ENCODE data around the gene DNAJC18.
A peak's percentile ranks its signal among the peaks of the same experiment; 100 is the strongest.

DNAJC18 gene

GRCh38 chr5:139460455-139460854 is 21.1 kb upstream of the DNAJC18 start:
- no peak for DNase-seq

- no peak for DNase-seq
Observed at GRCh38 chr5:139459451-139459934, 20.2 kb upstream of the DNAJC18 start.

GRCh38 chr5:139458580-139459407 is 19.5 kb upstream of the DNAJC18 start:
- DNase-seq = peak; percentile 79

GRCh38 chr5:139457653-139458306 is 18.5 kb upstream of the DNAJC18 start:
- DNase-seq = peak; percentile 69

- no peak for DNase-seq
Observed at GRCh38 chr5:139457241-139457640, 17.9 kb upstream of the DNAJC18 start.

GRCh38 chr5:139456776-139457175 is 17.5 kb upstream of the DNAJC18 start:
- no peak for DNase-seq

GRCh38 chr5:139454568-139455290 is 15.4 kb upstream of the DNAJC18 start:
- no peak for DNase-seq

DNA sequence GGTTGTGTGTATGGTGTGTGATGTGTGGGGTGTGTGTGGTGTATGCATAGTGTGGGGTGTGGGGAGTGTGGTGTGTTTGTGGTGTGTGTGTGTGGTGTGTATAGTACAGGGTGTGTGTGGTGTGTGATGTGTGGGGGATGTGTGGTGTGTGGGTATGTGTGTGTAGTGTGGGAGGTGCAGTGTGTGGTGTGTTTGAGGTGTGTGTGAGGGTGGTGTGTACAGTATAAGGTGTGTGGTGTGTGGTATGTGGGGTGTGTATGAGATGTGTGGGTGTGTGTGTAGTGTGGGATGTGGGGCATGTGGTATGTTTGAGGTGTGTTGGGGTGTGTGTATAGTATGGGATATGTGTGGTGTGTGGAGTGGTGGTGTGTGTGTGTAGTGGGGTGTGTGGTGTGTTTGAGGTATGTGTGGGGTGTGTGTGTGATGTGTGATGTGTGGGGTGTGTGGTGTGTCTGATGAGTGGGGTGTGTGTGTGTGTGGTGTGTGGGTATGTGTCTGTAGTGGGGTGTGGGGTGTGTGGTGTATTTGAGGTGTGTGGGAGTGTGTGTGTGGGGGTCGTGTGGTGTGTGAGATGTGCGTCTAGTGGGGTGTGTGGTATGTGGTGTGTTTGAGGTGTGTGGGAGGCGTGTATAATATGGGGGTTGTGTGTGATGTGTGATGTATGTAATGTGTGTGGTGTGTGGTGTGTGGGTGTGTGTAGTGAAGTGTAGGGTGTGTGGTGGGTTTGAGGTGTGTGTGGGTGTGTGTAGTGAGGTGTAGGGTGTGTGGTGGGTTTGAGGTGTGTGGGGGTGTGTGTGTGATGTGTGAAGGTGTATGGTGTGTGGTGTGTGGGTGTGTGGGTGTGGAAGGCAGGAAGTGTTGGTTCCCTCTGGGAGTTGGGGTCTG is 14.6 kb upstream of the DNAJC18 start:
- no peak for DNase-seq

DNA sequence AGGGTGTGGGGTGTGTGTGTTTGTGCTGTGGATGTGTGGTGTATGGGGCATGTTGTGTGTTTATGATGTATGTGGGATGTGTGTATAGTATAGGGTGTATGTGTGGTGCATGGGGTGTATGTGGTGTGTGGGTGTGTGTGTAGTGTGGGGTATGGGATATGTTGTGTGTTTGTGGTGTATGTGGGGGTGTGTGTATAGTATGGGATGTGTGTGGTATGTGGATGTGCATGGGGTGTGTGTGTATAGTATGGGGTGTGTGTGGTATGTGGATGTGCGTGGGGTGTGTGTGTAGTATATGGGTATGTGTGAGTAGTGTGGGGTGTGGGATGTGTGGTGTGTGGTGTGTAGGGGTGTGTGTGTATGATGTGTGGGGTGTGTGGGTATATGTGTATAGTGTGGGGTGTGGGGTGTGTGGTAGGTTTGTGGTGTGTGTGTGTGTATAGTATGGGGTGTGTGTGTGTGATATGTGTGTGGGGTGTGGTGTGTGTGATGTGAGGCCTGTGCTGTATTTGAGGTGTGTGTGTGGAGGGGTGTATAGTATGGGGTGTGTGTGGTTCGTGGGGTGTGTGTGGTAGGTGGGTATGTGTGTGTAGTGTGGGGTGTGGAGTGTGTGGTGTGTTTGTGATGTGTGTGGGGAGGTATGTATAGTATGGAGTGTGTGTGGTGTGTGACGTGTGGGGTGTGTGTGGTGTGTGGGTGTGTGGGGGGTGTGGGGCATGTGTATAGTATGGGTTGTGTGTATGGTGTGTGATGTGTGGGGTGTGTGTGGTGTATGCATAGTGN is 12.7 kb upstream of the DNAJC18 start:
- peak; percentile 51 for DNase-seq

DNA sequence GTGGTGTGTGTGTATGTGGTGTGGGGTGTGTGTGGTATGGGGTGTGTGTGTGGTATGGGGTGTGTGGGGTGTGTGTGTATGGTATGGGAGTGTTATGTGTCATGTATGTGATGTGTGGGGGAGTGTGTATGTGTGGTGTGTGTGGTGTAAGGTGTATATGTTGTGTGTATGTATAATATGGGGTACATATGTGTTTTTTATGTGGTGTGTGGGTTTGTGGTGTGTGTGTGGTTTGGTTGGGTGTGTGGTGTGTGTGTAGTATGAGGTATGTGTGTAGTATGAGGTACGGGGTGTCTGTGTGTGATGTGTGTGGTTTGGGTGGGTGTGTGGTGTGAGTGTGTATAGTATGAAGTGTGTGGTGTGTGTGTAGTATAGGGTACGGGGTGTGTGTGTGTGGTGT is 11.9 kb upstream of the DNAJC18 start:
- DNase-seq = peak; percentile 47

GRCh38 chr5:139446956-139447779 is 7.8 kb upstream of the DNAJC18 start:
- peak; percentile 63 for DNase-seq

DNA sequence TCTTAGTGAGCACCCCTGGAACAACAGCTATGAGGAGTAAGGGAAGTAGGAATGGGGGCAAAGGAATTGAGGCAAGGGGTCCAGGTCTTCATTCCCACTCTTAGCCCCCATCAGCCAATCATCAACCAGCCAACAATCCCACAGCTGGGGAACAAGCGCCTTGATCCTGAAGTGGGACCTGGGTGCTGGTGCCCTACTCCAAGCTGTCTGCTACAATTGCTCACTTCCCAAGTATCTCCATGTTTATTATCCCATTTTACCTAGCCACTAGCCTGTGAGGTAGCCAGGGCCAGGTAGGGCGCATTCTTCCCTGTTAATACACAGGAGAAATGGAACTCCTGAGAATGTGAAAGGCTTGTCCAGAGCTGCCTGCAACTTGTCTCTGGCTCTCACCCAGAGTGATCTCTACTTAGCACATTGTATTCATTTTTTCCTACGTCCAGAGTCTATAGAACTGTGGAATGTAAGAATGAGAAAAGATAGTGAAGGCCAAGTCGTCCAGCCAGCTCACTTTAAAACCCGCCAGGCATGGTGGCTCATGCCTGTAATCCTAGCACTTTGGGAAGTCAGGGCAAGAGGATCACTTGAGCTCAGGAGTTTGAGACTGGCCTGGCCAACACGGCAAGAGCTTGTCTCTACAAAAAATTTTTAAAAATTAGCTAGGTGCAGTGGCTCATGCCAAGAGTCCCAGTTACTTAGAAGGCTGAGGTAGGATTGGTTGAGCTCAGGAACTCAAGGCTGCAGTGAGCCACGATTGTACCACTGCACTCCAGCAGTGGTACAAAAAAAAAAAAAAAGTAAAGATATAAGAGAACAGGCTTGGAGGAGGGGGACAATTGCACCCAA is 6.2 kb upstream of the DNAJC18 start:
- peak; percentile 45 for DNase-seq

GRCh38 chr5:139443831-139444453 is 4.6 kb upstream of the DNAJC18 start:
- peak; percentile 51 for DNase-seq

DNA sequence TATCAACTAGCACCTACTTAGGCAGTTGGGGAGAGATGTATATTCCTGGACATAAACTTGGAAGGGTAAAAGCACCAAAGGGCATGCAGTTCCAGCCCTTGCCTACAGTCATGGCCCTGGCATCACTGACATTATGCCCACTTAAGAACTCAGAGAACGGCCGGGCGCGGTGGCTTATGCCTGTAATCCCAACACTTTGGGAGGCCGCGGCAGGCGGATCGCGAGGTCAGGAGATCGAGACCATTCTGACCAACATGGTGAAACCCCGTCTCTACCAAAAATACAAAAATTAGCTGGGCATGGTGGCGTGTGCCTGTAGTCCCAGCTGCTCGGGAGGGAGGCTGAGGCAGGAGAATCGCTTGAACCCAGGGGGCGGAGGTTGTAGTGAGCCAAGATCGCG is 1.1 kb upstream of the DNAJC18 start:
- peak; percentile 46 for DNase-seq

- DNase-seq = no peak
Observed at GRCh38 chr5:139438707-139439012, 665 bp downstream of the DNAJC18 start.

DNA sequence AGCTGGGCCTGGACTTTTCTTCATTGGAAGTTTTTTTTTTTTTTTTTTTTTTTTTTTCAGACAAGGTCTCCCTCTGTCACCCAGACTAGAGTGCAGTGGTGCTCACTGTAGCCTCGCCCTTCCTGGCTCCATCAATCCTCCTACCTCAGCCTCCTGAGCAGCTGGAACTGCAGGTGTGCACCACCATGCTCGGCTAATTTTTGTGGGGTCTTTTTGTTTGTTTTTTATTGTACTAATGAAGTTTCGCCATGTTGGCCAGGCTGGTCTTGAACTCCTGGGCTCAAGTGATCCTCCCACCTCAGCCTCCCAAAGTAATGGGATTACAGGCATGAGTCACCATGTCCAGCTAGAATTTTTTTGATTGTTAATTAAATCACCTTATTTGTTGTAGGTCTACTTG is 3.6 kb downstream of the DNAJC18 start:
- DNase-seq = peak; percentile 30

GRCh38 chr5:139431706-139432105 is 7.6 kb downstream of the DNAJC18 start:
- no peak for DNase-seq

DNA sequence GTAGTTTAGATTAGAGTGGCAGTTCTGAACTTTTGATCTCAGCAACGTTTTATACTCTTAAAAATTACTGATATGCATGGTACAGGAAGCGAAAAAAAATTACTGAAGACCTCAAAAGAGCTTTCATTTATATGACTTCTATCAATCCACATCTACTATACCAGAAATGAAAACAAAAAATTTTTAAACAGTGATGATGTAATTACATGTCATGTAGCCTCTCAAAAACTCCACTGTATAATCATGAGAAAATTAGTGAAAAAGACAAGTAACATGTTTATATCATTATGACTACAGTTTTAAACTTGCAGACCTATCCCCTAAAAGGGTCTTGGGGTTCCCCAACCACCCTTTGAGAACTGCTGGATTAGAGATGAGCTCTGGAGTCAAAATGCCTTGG is 9.3 kb downstream of the DNAJC18 start:
- no peak for DNase-seq

DNA sequence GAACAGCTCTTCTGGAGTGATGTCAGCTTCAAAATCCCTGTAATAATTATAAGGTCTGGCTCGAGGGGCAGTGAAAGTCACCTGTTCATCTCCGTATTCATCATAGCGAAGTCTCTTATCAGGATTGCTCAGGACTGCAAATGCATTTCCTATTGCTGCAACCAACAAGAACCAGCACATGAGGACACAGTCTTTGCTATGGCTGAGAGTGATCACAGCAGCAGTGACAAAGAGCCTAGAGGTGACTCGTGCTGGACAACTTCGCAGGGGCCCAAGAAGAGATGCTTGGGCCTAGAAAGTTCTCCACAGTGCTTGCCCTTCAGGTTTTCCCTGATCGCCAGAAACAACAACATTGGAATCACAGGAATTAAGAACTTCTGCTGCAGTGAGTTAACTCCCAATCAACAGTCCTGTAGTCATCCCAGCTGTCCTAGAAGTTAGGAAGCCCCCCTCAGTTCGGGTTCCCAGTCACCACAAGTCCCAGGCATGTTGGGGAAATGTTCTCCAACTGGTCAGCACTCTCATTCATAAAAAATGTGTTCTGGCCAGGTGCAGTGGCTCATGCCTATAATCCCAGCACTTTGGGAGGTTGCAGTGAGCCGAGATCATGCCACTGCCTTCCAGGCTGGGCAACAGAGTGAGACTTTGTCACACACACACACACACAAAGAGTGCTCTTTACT is 13.0 kb downstream of the DNAJC18 start:
- no peak for DNase-seq
